ENCODE results near the gene MROH7.

Gene MROH7

DNA sequence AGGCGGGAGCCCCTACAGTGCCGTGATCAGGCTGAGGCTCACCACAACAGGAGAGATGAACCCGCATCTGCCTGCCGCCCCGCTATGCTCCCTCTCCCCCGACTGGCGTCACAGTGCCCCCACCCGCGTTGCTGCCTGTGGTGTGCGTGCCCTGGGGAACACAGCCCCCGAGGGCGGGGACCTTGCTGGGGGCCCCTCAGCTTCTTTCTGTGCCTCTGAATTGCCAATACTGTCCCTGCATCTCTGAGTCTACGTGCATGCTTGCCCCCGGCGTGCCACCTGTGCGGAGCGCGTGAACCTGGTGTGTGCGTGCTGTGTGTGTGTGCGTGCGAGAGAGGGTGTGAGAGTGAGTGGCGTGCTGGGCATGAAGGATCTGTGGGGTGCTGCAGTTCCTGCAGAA is 112.5 kb downstream of the MROH7 start:
- TF ChIP-seq, protein P1, sequence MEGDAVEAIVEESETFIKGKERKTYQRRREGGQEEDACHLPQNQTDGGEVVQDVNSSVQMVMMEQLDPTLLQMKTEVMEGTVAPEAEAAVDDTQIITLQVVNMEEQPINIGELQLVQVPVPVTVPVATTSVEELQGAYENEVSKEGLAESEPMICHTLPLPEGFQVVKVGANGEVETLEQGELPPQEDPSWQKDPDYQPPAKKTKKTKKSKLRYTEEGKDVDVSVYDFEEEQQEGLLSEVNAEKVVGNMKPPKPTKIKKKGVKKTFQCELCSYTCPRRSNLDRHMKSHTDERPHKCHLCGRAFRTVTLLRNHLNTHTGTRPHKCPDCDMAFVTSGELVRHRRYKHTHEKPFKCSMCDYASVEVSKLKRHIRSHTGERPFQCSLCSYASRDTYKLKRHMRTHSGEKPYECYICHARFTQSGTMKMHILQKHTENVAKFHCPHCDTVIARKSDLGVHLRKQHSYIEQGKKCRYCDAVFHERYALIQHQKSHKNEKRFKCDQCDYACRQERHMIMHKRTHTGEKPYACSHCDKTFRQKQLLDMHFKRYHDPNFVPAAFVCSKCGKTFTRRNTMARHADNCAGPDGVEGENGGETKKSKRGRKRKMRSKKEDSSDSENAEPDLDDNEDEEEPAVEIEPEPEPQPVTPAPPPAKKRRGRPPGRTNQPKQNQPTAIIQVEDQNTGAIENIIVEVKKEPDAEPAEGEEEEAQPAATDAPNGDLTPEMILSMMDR (conservative IDR thresholded peaks at IDR 0.05; ENCODE audit: low read length): no peak
- TF ChIP-seq EZH2phosphoT487 (IDR thresholded peaks at IDR 0.05; ENCODE audit: borderline replicate concordance): no peak
- H3K4me2 ChIP-seq (ENCODE audit: low read depth, low read length, poor library complexity, severe bottlenecking): no peak overlapping the region
- H3K79me2 ChIP-seq (ENCODE audit: insufficient read depth, low read length): no peaks in the 10 kb centered on the region

DNA sequence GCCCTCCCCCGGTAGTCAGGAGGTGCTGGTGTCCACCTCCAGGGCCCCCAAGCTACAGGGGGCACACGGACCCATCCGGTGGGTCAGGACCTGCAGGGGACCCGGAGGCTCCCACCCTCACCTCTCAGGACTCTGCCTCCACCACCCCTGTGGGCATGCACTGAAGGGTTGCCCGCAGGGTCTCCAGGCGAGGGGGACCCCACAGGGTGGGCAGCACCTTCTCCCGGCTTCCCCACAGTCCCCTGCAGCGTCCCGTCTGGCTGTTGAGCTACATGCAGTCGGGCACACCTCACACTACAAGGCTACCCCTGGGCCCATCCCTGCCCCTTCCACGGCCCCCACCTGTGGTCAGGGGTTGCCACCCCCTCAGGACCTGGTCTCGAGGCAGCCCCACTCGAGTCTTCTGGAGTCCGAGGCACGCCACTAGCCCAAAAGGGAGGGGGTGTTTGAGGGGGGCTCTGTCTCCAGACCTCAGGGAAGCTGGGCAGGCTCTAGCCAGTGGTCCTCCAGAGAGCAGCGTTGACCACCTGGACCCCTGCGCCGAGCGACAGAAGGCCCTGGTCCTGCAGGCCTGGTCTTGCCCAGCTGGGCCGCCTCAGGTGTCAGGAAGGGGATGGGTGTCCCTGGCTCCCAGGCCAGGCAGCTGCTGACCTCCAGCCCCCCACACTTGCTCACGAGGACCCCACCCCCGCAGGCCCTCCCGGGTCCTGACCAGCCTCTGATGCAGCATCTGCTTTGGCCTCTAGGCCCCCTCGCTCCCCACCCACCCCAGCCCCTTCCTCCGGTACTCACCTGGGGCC is 113.1 kb downstream of the MROH7 start:
- no peak for TF ChIP-seq EZH2phosphoT487 (IDR thresholded peaks at IDR 0.05; ENCODE audit: borderline replicate concordance)
- TF ChIP-seq, protein P1 (conservative IDR thresholded peaks at IDR 0.05; ENCODE audit: low read length): no peak
- Histone ChIP-seq H3K9ac (ENCODE audit: low read depth, low read length, poor library complexity, severe bottlenecking) (no peak overlapping the region), H3K36me3 (ENCODE audit: insufficient read depth, low read length) (peaks cover 6% of the 10 kb centered on the region; the same call in 1 of the 2 replicates), H3K9me3 (ENCODE audit: insufficient read depth, low read depth, low read length) (no peaks in the 10 kb centered on the region), H3K4me3 (ENCODE audit: low read length, poor library complexity, severe bottlenecking) (no peak overlapping the region), H3K79me2 (ENCODE audit: insufficient read depth, low read length) (no peaks in the 10 kb centered on the region), H3K9me2 (replicated peaks; ENCODE audit: low read depth, low read length) (no peaks in the 10 kb centered on the region), H3F3A (ENCODE audit: low read depth) (no peaks in the 10 kb centered on the region), H4K20me1 (ENCODE audit: insufficient read depth, low read length, poor library complexity, severe bottlenecking) (no peaks in the 10 kb centered on the region), H3K4me1 (ENCODE audit: insufficient read depth, low read length, poor library complexity, severe bottlenecking) (no peaks in the 10 kb centered on the region), H3K27me3 (ENCODE audit: insufficient read depth, low read length, poor library complexity, severe bottlenecking) (no peaks in the 10 kb centered on the region), H3K4me2 (ENCODE audit: low read depth, low read length, poor library complexity, severe bottlenecking) (no peak overlapping the region), H2AFZ (ENCODE audit: low read length) (no peak overlapping the region)

More for the DNA sequence above, 112.5 kb downstream of the MROH7 start:
- Histone ChIP-seq H3K9me3 (ENCODE audit: insufficient read depth, low read depth, low read length) (no peaks in the 10 kb centered on the region), H3K36me3 (ENCODE audit: insufficient read depth, low read length) (peaks cover 6% of the 10 kb centered on the region; the same call in 1 of the 2 replicates), H3K9me2 (replicated peaks; ENCODE audit: low read depth, low read length) (no peaks in the 10 kb centered on the region), H3K9ac (ENCODE audit: low read depth, low read length, poor library complexity, severe bottlenecking) (no peak overlapping the region), H3K27me3 (ENCODE audit: insufficient read depth, low read length, poor library complexity, severe bottlenecking) (no peaks in the 10 kb centered on the region), H3K4me1 (ENCODE audit: insufficient read depth, low read length, poor library complexity, severe bottlenecking) (no peaks in the 10 kb centered on the region), H2AFZ (ENCODE audit: low read length) (no peak overlapping the region), H4K20me1 (ENCODE audit: insufficient read depth, low read length, poor library complexity, severe bottlenecking) (no peaks in the 10 kb centered on the region), H3F3A (ENCODE audit: low read depth) (no peaks in the 10 kb centered on the region), H3K4me3 (ENCODE audit: low read length, poor library complexity, severe bottlenecking) (no peak overlapping the region)

DNA sequence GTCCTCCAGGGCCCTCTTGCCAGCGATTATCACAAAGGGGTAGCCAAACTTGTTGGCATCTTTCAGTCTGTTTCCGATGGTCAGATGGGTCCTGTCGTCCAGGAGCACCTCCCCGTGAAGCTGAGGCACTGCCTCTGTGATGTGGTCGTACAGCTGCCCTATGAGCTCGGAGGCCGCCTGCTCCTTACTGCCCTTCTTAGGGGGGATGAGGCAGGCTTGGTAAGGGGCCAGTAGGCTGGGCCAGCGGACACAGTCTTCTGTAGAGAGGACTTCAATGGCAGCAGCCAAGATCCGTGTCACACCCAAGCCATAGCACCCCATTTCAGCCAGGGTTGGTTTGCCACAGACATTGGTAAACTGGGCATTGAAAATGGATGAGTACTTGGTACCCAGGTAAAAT is 116.2 kb downstream of the MROH7 start:
- Histone ChIP-seq H3K9me3 (ENCODE audit: insufficient read depth, low read depth, low read length) (no peaks in the 10 kb centered on the region), H3K36me3 (ENCODE audit: insufficient read depth, low read length) (peaks cover 6% of the 10 kb centered on the region; the same call in 1 of the 2 replicates), H2AFZ (ENCODE audit: low read length) (no peak overlapping the region), H3K79me2 (ENCODE audit: insufficient read depth, low read length) (peaks cover 3% of the 10 kb centered on the region; the same call in 1 of the 2 replicates), H4K20me1 (ENCODE audit: insufficient read depth, low read length, poor library complexity, severe bottlenecking) (no peaks in the 10 kb centered on the region), H3K27me3 (ENCODE audit: insufficient read depth, low read length, poor library complexity, severe bottlenecking) (no peaks in the 10 kb centered on the region), H3K9ac (ENCODE audit: low read depth, low read length, poor library complexity, severe bottlenecking) (no peak overlapping the region), H3K4me3 (ENCODE audit: low read length, poor library complexity, severe bottlenecking) (no peak overlapping the region), H3K4me2 (ENCODE audit: low read depth, low read length, poor library complexity, severe bottlenecking) (no peak overlapping the region), H3F3A (ENCODE audit: low read depth) (no peaks in the 10 kb centered on the region), H3K4me1 (ENCODE audit: insufficient read depth, low read length, poor library complexity, severe bottlenecking) (peaks cover 3% of the 10 kb centered on the region), H3K9me2 (replicated peaks; ENCODE audit: low read depth, low read length) (no peaks in the 10 kb centered on the region)
- TF ChIP-seq EZH2phosphoT487 (IDR thresholded peaks at IDR 0.05; ENCODE audit: borderline replicate concordance): no peak
- TF ChIP-seq, protein P1 (conservative IDR thresholded peaks at IDR 0.05; ENCODE audit: low read length): no peak
